GM21529 (cell line): ENCODE data around the gene TRIM40.

Experiments
- ATAC-seq: cut with Tn5 transposase; IDR thresholded peaks from one replicate; pipeline ENCODE4 v1.9.1; 2021; ENCODE audit not compliant: unreplicated experiment

Gene TRIM40

GRCh38 chr6:30147096-30147495 lies 11.2 kb downstream of the TRIM40 start:
- no peak for ATAC-seq

DNA sequence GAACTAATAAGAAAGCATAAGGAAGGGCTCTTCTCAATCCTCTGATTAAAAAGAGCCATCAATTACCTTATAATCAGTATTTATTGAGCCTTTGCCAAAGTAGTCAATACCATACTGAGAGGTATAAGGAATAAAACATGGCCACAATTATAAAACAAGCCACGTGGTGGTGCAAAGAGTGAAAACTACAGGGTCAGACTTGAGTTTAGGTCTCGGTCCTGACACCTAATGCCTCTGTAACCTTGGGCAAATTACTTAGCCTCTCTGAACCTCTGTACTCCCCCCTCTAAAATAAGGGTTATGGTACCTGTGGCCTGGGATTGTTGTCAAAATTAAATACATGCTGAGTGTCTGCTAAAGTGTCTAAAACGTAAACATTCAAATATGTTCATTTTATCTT lies 13.3 kb downstream of the TRIM40 start:
- ATAC-seq = no peak

GRCh38 chr6:30149858-30150550 lies 14.1 kb downstream of the TRIM40 start:
- no peak for ATAC-seq

- no peak for ATAC-seq
These were observed 14.9 kb downstream of the TRIM40 start for GRCh38 chr6:30150671-30151395.

DNA sequence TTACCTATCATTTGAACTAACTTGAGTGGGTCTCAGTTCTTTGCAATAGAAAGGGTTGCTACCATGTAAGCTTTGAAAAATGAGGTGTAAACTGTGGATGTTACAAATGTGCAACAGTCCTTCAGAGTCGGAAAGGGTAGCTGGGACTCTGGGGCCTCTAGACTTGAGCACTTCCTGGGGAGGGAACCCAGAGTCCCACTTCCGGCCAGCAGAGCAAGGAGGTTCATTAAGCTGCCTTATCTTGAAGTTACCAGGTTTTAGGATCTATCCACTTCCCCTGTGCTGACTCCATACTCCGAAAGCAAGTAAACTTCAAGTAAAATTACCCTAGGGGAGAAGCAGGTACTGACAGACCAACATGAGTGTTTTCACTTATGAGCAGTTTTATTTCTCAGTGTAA lies 15.6 kb downstream of the TRIM40 start:
- no peak for ATAC-seq

- ATAC-seq = no peak
These were observed 16.2 kb downstream of the TRIM40 start for GRCh38 chr6:30152016-30152673.

DNA sequence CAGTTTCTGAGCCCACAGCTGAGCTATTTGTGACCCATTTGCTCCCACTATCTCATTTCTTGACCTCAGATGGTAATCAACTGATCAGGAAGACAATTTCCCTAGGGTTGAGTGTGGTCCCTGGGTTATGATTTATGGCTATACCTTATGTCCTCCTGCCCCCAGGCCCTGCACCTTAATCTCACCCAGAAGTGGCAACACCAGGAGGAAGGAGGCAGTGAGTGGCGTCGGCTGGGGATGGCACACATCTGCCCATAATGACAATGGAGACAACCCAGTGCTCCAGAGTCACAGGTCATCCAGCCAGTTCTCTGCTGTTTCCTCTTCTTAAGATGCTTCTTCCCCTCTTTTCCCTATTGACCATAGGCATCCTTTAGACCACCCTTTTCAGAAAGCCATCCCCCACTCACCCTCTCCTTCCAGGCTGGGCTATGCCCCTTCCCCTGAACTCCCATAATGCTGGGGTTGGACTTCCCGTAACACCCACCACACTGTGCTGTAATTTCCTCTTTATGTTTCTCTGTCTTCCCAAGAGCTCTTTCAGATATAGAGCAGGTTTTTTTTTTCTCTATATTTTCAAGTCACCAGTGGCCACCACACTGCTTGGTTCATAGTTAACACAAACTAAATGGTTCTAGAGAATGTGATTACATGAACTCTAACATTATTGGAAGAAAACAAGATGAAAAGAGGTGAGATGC lies 17.1 kb downstream of the TRIM40 start:
- ATAC-seq = no peak

DNA sequence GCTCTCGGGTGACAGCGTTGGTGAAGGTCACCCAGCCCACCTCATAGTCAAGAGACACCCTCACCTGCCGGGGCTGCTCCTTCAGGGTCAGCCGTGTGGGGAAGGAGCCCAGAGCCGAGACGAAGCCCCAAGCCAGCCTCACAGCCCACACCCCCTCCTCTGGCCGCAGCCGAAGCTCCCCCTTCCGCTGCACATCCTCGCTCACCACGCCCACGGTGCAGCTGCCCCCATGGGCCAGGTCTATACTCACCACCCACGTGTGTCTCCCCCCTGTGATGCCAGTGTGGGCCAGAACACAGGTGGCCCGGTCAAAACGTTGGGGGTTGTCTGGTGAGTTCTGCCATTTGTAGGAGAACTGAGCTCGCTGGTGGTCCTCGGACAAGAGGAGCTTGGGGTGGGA lies 18.1 kb downstream of the TRIM40 start:
- no peak for ATAC-seq

- no peak for ATAC-seq
These were observed 19.0 kb downstream of the TRIM40 start for GRCh38 chr6:30154709-30155519.

GRCh38 chr6:30155520-30156261 lies 19.8 kb downstream of the TRIM40 start:
- ATAC-seq = no peak

- ATAC-seq = no peak
These were observed 20.3 kb downstream of the TRIM40 start for GRCh38 chr6:30156262-30156599.

DNA sequence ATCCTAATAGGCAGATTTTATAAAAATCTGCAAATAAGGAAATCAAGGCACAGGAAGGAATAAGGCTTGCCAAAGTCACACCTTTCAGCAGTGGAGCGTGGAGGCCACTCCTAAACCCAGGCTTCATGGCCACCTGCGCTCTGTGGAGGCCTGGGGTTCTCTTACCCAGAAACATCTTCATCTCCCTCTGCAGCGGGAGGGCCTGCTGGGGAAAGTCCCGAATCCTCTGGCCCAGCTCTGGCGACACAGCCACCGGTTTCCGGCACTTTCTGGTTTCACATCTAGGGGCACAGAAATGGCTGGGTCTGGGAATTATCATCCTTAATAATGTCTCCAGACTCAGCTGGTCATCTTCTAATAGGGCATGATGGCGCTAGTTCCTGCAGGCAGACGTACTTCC lies 20.8 kb downstream of the TRIM40 start:
- no peak for ATAC-seq

GRCh38 chr6:30157581-30157980 lies 21.6 kb downstream of the TRIM40 start:
- ATAC-seq = no peak

GRCh38 chr6:30157999-30158398 lies 22.1 kb downstream of the TRIM40 start:
- no peak for ATAC-seq

GRCh38 chr6:30158475-30159040 lies 22.6 kb downstream of the TRIM40 start:
- no peak for ATAC-seq

GRCh38 chr6:30160008-30160784 lies 24.3 kb downstream of the TRIM40 start:
- no peak for ATAC-seq

DNA sequence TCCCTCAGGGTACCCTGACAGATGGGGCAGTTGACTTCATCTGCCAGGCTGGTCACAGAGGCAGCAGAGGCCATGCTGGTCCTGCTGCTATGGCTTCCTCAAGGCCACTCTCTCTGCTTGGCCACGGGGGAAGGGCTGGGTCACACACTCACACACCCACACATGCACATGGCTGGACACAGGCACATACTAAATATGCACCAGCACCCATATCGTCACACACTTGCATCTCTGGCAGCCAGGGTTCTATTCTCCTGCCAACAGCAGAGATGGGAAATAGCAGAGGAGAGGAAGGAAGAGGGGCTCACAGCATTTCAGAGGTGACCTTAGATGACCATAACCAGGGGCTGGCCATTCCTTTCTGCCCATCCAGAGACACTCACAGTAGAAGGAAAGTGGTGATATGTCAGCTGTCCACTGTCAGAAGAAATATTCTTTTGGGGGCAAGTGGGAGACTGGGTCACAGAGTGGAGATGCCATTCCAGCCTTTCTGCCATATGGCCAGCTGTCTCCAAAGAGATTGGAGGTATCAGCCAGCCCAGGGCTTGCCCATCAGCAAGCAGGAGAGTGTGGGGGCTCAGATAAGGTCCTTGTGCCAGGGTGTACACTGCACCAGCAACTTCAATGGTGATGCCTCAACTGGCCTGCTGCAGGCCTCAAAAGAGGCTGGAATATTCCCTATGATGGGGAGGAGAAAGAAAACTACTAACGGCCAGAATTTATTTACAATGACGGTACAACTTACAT lies 25.0 kb downstream of the TRIM40 start, which contains the start of gene TRIM10:
Gene TRIM10 (minus strand): TSS at position 427 of the 747 bp plus-strand sequence. CDS start 353 bp downstream, at position 74.
- ATAC-seq = no peak
